Epithelial cell of prostate (primary cell): ENCODE measurements around the gene ODAM.
"Not testable (repeated sequence)": the region's sequence is repeated elsewhere in the genome, so short reads cannot be mapped to it uniquely, and the experiment has no call there.

Experiments
- DNase-seq: peaks from one replicate; pipeline ENCODE4 v3.0.0-alpha.2; 2011; ENCODE audit warnings: low read depth, low spot score
- H3K27ac ChIP-seq: fragments of 450-650 bp; 2 replicates; pipeline ENCODE4 v1.5.1; 2017; ENCODE audit warnings: mild to moderate bottlenecking

ODAM gene

GRCh38 chr4:70216550-70216949 is 21.0 kb downstream of the ODAM start:
- DNase-seq, H3K27ac ChIP-seq: not testable (repeated sequence)

DNA sequence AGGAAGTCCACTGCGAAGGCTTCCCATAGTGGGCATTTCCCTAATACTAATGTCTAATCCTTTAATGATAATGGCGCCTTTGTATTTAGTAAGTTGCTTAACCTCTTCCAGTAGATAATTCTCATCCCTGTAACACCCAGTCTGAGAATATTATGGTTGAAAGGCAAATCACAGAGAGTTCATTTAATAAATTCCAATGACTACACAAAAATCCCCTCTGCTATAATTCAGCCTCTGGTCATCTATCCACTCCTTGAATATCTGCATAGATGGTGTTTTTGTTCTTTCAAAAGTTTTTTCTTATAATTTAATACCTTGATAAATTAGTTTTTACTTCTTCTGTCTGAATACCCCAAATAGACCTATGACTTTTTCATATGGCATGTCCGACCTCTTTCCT is 25.9 kb downstream of the ODAM start:
- not testable (repeated sequence) for H3K27ac ChIP-seq, DNase-seq

GRCh38 chr4:70221818-70222217 is 26.3 kb downstream of the ODAM start:
- H3K27ac ChIP-seq, DNase-seq: not testable (repeated sequence)

DNA sequence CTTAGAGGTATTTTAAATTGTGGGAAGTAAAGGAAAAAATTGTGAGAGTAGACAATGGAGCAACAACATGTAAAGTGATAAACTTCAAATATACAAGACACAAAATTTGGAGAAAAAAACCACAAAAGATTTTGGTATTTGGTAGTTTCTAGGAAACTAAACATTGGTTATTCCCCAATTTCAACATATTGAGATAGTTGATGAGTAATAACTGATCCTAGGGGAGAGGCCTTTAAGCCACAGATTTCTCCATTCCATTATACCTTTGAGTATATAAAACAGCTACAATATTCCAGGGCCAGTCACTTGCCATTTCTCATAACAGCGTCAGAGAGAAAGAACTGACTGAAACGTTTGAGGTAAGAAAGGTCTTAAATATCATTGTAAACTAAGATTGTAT is 30.3 kb downstream of the ODAM start, which contains the start of gene FDCSP:
TSS of gene FDCSP (plus strand) at position 301 of the 400 bp plus-strand sequence. CDS start 5,071 bp downstream, outside the sequence.
- DNase-seq, result no peak
- no peak within 1 kb of the TSS for H3K27ac ChIP-seq

- H3K27ac ChIP-seq, result no peak overlapping the region
- no peak for DNase-seq
Observed at GRCh38 chr4:70236125-70236524, 40.6 kb downstream of the ODAM start.

- H3K27ac ChIP-seq, result no peak overlapping the region
- DNase-seq, result no peak
Observed at GRCh38 chr4:70239131-70239883, 43.8 kb downstream of the ODAM start.

DNA sequence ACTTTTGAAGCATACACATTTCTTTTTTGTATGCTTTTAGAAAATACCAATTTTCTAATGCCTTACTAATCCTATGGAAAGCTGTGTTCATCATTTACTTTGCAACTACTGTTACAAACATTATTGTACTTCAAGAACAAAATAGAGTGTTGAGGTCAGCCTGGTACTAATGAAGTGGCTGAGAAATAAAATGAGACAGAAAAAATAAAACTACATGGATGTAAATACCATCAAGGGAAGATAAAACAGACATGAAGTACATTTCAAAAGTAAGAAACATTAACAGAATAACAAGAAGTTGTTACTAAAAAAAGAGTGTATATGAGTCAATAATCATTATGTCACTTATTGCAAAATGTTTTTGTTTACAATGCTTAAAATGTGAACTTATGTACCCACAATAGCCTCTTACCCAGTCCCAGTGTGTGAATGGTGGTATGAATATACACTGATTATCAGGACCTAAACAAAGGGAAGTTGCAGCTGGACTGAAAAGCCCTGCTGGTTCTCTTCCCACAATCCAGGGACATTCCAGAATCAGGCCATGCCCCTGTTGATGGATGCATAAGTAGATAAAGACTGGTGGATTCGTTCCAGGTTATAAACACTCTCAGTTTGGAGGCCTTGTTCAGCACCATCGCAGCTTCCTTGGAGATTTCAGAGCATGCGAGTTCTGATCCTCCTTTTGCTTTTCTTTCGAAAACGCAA is 44.5 kb downstream of the ODAM start:
- DNase-seq, result no peak
- no peak overlapping the region for H3K27ac ChIP-seq

- not testable (repeated sequence) for DNase-seq, H3K27ac ChIP-seq
Observed at GRCh38 chr4:70242297-70242696, 46.8 kb downstream of the ODAM start, which contains the start of gene CSN3. Gene CSN3 (plus strand): TSS chr4:70242597. CDS start chr4:70244820, 2,223 bp downstream.

DNA sequence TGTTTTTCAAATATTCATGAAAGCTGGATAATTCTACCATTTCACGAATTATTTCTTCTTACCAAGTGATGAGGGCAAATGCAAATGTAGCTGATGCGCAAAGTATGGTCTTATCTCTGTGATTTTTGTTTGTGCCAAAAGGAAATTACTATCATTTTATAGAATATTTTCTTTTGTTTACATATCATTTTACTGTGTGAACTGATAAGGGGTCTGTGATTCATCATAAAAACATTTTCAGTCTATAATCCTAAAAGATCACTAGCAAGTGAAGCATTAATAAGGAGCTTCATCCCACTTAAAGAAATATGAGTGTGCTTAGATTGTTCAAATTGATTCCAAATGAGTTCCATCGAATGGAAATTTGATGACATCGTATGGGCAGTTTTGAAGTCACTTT is 47.6 kb downstream of the ODAM start:
- no peak overlapping the region for H3K27ac ChIP-seq
- no peak for DNase-seq

- H3K27ac ChIP-seq, result no peak overlapping the region
- no peak for DNase-seq
Observed at GRCh38 chr4:70251250-70251944, 55.9 kb downstream of the ODAM start.

GRCh38 chr4:70251945-70252277 is 56.4 kb downstream of the ODAM start:
- no peak overlapping the region for H3K27ac ChIP-seq
- DNase-seq, result no peak
